Transverse colon (tissue), 4 donors: Measurements from ENCODE around the gene IDH3G. TPM values are rescaled to one million over a fixed set of nuclear protein-coding genes. Genes with fewer than 3 reads are reported as not detected.

Experiments used
- DNase-seq: peaks from one replicate; pipeline ENCODE4 v3.0.0-alpha.2; 2019
- H3K27ac ChIP-seq, 4 donors: fragments of 200-600 bp; sonication (generic); 2 replicates each; pipeline ENCODE4 v1.5.1; 2016 to 2018; ENCODE audit warnings: inconsistent platforms in 4 of 4
- H3K27me3 ChIP-seq: fragments of 200-600 bp; sonication (generic); 2 replicates; pipeline ENCODE4 v1.5.1; 2017; ENCODE audit warnings: inconsistent platforms
- H3K36me3 ChIP-seq, 4 donors: fragments of 200-600 bp; sonication (generic); 2 replicates each; pipeline ENCODE4 v1.5.1; 2017 to 2019; ENCODE audit warnings: inconsistent platforms in 4 of 4
- H3K4me1 ChIP-seq, 4 donors: fragments of 200-600 bp; sonication (generic); 2 replicates each; pipeline ENCODE4 v1.5.1; 2017 to 2020; ENCODE audit warnings: inconsistent platforms in 4 of 4
- H3K4me3 ChIP-seq, 4 donors: fragments of 200-600 bp; sonication (generic); 1 replicate in 1 of 4; 2 replicates in 3 of 4; pipeline versions ENCODE4 v1.5.1 to v1.6.1; 2017 to 2019; ENCODE audit warnings: inconsistent platforms in 4 of 4
- H3K9me3 ChIP-seq, 2 donors: fragments of 200-600 bp; sonication (generic); 2 replicates each; pipeline ENCODE4 v1.5.1; 2017 to 2019; ENCODE audit warnings: inconsistent platforms in 2 of 2
- EP300 ChIP-seq: sonication (generic); formaldehyde crosslinking; IDR thresholded peaks from one replicate; pipeline ENCODE4 v1.6.1; 2017; ENCODE audit warnings: antibody characterized with exemption, low read depth
- POLR2A ChIP-seq: fragments of 450-650 bp; IDR thresholded peaks from one replicate; pipeline ENCODE4 v1.6.1; 2016; ENCODE audit warnings: antibody characterized with exemption, mild to moderate bottlenecking, moderate library complexity
- POLR2AphosphoS5 ChIP-seq, 3 donors: sonication (generic); formaldehyde crosslinking; IDR thresholded peaks; one replicate each; pipeline ENCODE4 v1.6.1; 2016; ENCODE audit warnings: antibody characterized with exemption in 3 of 3
- WGBS, 2 donors: methylation state at CpG; one replicate each; pipeline ENCODE4 v1.1.5; 2018; ENCODE audit warnings: low coverage in 1 of 2; 5-methylcytosine and 5-hydroxymethylcytosine counted together
- in situ Hi-C, 4 donors: fragments of 200-750 bp; cut with MboI; loops; one replicate each; pipeline versions ENCODE4 v1.15.0 to v1.15.1; 2017; ENCODE audit warnings: low sequenced_read_pairs in 3 of 4, low pct_ligation_motif_present in 1 of 4, low pct_unique_long_range_greater_than_20kb in 1 of 4
- intact Hi-C: fragments of 100-400 bp; cut with DNase I; formaldehyde crosslinking; loops from one replicate; pipeline ENCODE4 v1.15.1; 2023; ENCODE audit warnings: low total_unique reads
- total RNA-seq, 4 donors: library from RNA; depleted of rRNA; stranded (reverse); fragments of >200 nt; gene quantifications; one replicate each; pipeline ENCODE4 v1.1.0, GENCODE V29; 2016
- TF ChIP-seq, protein P1 (sequence below), 5 experiments: fragments of 200-600 bp in 3 of 5; fragments of 450-650 bp in 2 of 5; sonication (generic) in 3 of 5; IDR thresholded peaks; 1 replicate in 2 of 5; 2 replicates in 3 of 5; pipeline ENCODE4 v1.5.1; 2016 to 2017; ENCODE audit warnings: antibody characterized with exemption in 5 of 5, inconsistent platforms in 3 of 5, mild to moderate bottlenecking in 2 of 5, moderate library complexity in 1 of 5

IDH3G gene
- total RNA-seq, 4 donors from 2014 or later: 77.5 to 203 (median 117) TPM

GRCh38 chrX:153814591-153815315, 20.6 kb upstream of the IDH3G start:
- Histone ChIP-seq H3K27me3 (no peaks in the 10 kb centered on the region), H3K4me1 (peaks cover 0 to 9% (median 3%) of the 10 kb centered on the region in 4 donors), H3K36me3 (no peaks in the 10 kb centered on the region), H3K27ac (no peak overlapping the region), H3K4me3 (no peak overlapping the region), H3K9me3 (no peaks in the 10 kb centered on the region)
- TF ChIP-seq, protein P1, sequence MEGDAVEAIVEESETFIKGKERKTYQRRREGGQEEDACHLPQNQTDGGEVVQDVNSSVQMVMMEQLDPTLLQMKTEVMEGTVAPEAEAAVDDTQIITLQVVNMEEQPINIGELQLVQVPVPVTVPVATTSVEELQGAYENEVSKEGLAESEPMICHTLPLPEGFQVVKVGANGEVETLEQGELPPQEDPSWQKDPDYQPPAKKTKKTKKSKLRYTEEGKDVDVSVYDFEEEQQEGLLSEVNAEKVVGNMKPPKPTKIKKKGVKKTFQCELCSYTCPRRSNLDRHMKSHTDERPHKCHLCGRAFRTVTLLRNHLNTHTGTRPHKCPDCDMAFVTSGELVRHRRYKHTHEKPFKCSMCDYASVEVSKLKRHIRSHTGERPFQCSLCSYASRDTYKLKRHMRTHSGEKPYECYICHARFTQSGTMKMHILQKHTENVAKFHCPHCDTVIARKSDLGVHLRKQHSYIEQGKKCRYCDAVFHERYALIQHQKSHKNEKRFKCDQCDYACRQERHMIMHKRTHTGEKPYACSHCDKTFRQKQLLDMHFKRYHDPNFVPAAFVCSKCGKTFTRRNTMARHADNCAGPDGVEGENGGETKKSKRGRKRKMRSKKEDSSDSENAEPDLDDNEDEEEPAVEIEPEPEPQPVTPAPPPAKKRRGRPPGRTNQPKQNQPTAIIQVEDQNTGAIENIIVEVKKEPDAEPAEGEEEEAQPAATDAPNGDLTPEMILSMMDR (IDR thresholded peaks at IDR 0.05): no peak
- TF ChIP-seq POLR2A: no peak
- TF ChIP-seq POLR2AphosphoS5 (IDR thresholded peaks at IDR 0.05): no peak
- TF ChIP-seq EP300: no peak
- DNase-seq: no peak
- WGBS, 2 donors: 71% methylated on average over 19 of the region's 19 CpGs; no CpG with 5 or more reads in 1 of the 2 donors
- intact Hi-C loops: no loop called here
- in situ Hi-C loops: loop anchor here in 1 of 4 donors (25.0 kb wide), 1 partner anchor 98 kb away; the partner anchor contains the start of gene AVPR2

DNA sequence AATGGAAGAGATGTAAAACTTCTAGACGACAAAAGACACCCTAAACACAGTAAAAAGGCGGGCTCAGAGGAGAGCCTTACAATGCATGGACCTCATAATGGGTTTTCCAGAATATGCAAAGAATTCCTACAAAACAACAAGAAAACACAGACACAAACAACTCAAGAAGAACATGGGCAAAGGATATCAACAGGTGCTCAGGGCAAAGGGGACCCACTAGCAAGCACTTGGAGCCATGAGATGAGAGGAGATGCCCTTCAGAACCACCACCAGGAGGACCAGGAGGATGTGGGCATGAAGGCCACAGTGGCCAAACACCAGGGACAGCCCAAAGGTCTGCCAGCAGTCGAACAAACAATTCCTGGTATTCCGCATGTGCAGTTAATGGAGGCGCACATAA, 19.0 kb upstream of the IDH3G start:
- intact Hi-C loops: no loop called here
- no peak for DNase-seq
- in situ Hi-C loops: loop anchor here in 1 of 4 donors (25.0 kb wide), 1 partner anchor 99 kb away; the partner anchor contains the start of gene AVPR2
- TF ChIP-seq, protein P1 (IDR thresholded peaks at IDR 0.05): no peak
- TF ChIP-seq EP300 (no peak), POLR2AphosphoS5 (IDR thresholded peaks at IDR 0.05) (no peak), POLR2A (no peak)
- H3K36me3 ChIP-seq: no peaks in the 10 kb centered on the region
- H3K27ac ChIP-seq: no peak overlapping the region
- 83% methylated on average over 5 of the region's 5 CpGs; no CpG with 5 or more reads in 1 of the 2 donors for WGBS, 2 donors
- H3K4me3 ChIP-seq: no peak overlapping the region
- H3K4me1 ChIP-seq: no peaks in the 10 kb centered on the region
- H3K9me3 ChIP-seq: no peaks in the 10 kb centered on the region
- no peaks in the 10 kb centered on the region for H3K27me3 ChIP-seq

DNA sequence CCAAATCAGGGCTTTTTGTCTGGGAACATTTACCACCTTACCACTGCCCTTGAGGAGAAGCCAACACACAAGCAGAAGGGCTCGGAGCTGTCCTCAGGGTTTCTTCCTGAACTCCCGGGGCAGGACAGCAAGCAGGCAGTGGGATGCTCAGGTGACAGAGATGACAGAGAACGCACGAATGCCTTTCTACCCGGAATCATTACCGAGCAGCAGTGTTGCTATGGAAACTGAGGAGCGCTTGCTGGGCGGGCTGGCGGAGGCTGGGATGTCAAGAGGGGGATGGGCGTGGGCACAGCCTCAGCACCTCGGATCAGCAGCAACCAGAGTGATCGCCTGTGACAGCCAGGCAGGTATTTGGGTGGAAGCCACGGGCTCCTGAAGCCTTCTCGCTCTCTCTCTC, 18.0 kb upstream of the IDH3G start:
- Histone ChIP-seq H3K9me3 (no peaks in the 10 kb centered on the region), H3K4me1 (no peaks in the 10 kb centered on the region), H3K36me3 (no peaks in the 10 kb centered on the region), H3K27ac (no peak overlapping the region), H3K4me3 (no peak overlapping the region), H3K27me3 (no peaks in the 10 kb centered on the region)
- no peak for DNase-seq
- intact Hi-C loops (no loop called here), in situ Hi-C loops (loop anchor here in 1 of 4 donors (25.0 kb wide), 1 partner anchor 100 kb away; the partner anchor contains the start of gene AVPR2)
- TF ChIP-seq POLR2AphosphoS5 (IDR thresholded peaks at IDR 0.05): no peak
- TF ChIP-seq EP300: no peak
- TF ChIP-seq, protein P1 (IDR thresholded peaks at IDR 0.05): no peak
- no peak for TF ChIP-seq POLR2A
- WGBS, 2 donors: 73% methylated on average over 14 of the region's 14 CpGs; no CpG with 5 or more reads in 1 of the 2 donors

DNA sequence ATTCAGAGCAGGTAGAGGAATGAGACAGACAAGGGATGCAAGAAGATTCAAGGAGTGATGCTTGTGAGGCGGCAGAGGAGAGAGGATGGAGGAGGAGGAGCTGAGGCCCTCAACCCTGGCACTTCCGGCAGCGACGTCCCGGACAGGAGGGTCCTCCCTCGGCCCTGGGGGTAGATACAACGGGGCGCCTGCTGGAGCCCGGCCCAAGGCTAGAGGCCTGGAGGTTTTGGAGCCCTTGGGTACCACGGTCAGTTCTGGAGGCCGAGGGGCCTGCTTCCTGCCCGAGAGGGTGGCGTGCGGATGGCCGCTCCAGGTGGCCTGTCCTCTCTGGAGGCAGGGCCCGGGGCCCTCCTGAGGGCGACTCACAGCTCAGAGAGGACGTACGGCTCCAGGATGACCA, 13.8 kb upstream of the IDH3G start:
- H3K9me3 ChIP-seq: no peaks in the 10 kb centered on the region
- H3K27me3 ChIP-seq: no peaks in the 10 kb centered on the region
- H3K27ac ChIP-seq: no peak overlapping the region
- in situ Hi-C loops (loop anchor here in 1 of 4 donors (25.0 kb wide), 1 partner anchor 104 kb away; the partner anchor contains the start of gene AVPR2), intact Hi-C loops (no loop called here)
- no peaks in the 10 kb centered on the region for H3K36me3 ChIP-seq
- H3K4me1 ChIP-seq: no peaks in the 10 kb centered on the region
- WGBS, 2 donors: 92% methylated on average over 19 of the region's 19 CpGs; no CpG with 5 or more reads in 1 of the 2 donors
- TF ChIP-seq POLR2AphosphoS5 (IDR thresholded peaks at IDR 0.05) (no peak), POLR2A (no peak), EP300 (no peak)
- TF ChIP-seq, protein P1 (IDR thresholded peaks at IDR 0.05): no peak
- no peak for DNase-seq
- no peak overlapping the region for H3K4me3 ChIP-seq
